ENCODE results near the gene UBALD2. TPM values are rescaled to one million over a fixed set of nuclear protein-coding genes. Genes with fewer than 3 reads are reported as not detected.

The UBALD2 gene
- total and polyA plus RNA-seq, 2 of the 4 experiments (the other 2 are of a cell fraction): 0.90 to 12.1 TPM

DNA sequence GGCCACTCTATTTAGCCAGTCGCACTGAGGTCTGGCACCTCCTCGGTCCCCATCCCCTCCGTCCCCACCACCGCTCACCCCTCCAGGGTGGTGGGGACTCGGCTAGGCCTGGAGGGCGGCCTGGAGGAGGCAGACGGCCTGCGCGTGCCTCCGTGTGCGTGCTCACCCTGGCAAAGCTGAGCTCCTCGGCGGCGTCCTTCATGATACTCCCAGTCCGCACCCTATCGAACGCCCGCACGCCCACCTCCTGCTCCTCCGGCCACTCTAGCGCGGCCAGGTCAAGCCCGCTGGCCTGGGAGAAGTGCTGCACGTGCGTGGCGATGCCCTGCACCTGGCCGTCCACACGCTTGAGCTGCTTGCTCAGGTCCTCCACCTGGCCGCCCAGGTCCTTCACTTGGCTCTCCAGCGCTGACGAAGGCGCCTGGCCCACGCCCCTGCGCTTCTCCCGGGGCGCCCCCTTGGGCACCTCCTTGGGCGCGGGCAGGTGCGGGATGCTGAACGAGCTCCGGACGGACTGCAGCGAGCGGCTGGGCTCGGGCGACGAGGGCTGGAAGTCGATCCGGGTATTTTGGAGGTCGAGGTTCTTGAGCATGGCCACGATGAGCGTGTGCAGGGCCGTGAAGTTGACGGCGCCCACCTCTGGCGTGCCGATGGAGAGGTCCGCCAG, 42.3 kb downstream of the UBALD2 start:
- no peak overlapping the region for H4K5ac ChIP-seq (ENCODE audit: low read depth, low read length)
- H4K8ac ChIP-seq (ENCODE audit: low read depth in 2 of 2, low read length in 2 of 2): no peak overlapping the region
- no peak overlapping the region for H3K9ac ChIP-seq (ENCODE audit: low read depth, low read length)
- intact Hi-C loops (cut with micrococcal nuclease): no loop called here
- H2AK9ac ChIP-seq (replicated peaks; ENCODE audit: low read depth, low read length, poor library complexity): no peak overlapping the region
- no peak overlapping the region for H2BK15ac ChIP-seq (ENCODE audit: low read depth, low read length)
- no peak overlapping the region for H3K14ac ChIP-seq (replicated peaks; ENCODE audit: low read depth, low read length)
- ChIA-PET POLR2A (ENCODE audit: unreplicated experiment) (no interaction called here), CTCF (no interaction called here)
- no peak for ATAC-seq (ENCODE audit: low read depth)
- no peak overlapping the region for H3K23ac ChIP-seq (ENCODE audit: low read depth, low read length)
- H2BK5ac ChIP-seq (ENCODE audit: low read depth, low read length, poor library complexity, severe bottlenecking): no peak overlapping the region
- no peak overlapping the region for H2AK5ac ChIP-seq (ENCODE audit: low read depth, low read length)
- H3K79me1 ChIP-seq (ENCODE audit: low read depth in 1 of 2, low read length in 2 of 2): peaks cover 0 to 6% of the 10 kb centered on the region in 2 experiments; a peak in 1 of 4 replicates
- in situ Hi-C loops (cut with MboI; ENCODE audit: low sequenced_read_pairs): loop anchor here (10.0 kb wide), 1 partner anchor 197 kb away; the partner anchor contains the start of gene RHBDF2
- no peaks in the 10 kb centered on the region for H3K27me3 ChIP-seq (ENCODE audit: control insufficient read depth, insufficient read depth, low read length)
- WGBS, 2 experiments (ENCODE audit: extremely low coverage in 2 of 2, insufficient read length in 1 of 2): 99% methylated on average over 40 of the region's 58 CpGs; no CpG with 5 or more reads in 1 of the 2 experiments
- no peaks in the 10 kb centered on the region for H4K20me1 ChIP-seq (ENCODE audit: insufficient read depth, low read length)
- H3K9me1 ChIP-seq (ENCODE audit: insufficient read depth, low read length): no peaks in the 10 kb centered on the region
- no peaks in the 10 kb centered on the region for H3K9me3 ChIP-seq (ENCODE audit: control insufficient read depth, insufficient read depth, low read length)
- H3K4me3 ChIP-seq (ENCODE audit: insufficient read depth, low read depth, low read length): no peak overlapping the region
- no peak overlapping the region for H2BK120ac ChIP-seq (ENCODE audit: low read depth, low read length)
- no peak overlapping the region for H4K91ac ChIP-seq (ENCODE audit: insufficient read depth, low read depth, low read length)
- no peak overlapping the region for H3K4ac ChIP-seq (ENCODE audit: low read depth, low read length)
- no peak for DNase-seq
- TF ChIP-seq, protein P1, sequence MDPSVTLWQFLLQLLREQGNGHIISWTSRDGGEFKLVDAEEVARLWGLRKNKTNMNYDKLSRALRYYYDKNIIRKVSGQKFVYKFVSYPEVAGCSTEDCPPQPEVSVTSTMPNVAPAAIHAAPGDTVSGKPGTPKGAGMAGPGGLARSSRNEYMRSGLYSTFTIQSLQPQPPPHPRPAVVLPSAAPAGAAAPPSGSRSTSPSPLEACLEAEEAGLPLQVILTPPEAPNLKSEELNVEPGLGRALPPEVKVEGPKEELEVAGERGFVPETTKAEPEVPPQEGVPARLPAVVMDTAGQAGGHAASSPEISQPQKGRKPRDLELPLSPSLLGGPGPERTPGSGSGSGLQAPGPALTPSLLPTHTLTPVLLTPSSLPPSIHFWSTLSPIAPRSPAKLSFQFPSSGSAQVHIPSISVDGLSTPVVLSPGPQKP (IDR thresholded peaks at IDR 0.05; ENCODE audit: borderline replicate concordance, low read depth, low read length): no peak
- TF ChIP-seq CEBPB (IDR thresholded peaks at IDR 0.05; ENCODE audit: low read depth, low read length) (no peak), FOS (IDR thresholded peaks at IDR 0.05; ENCODE audit: low read depth, low read length) (no peak)
- TF ChIP-seq, protein P2, sequence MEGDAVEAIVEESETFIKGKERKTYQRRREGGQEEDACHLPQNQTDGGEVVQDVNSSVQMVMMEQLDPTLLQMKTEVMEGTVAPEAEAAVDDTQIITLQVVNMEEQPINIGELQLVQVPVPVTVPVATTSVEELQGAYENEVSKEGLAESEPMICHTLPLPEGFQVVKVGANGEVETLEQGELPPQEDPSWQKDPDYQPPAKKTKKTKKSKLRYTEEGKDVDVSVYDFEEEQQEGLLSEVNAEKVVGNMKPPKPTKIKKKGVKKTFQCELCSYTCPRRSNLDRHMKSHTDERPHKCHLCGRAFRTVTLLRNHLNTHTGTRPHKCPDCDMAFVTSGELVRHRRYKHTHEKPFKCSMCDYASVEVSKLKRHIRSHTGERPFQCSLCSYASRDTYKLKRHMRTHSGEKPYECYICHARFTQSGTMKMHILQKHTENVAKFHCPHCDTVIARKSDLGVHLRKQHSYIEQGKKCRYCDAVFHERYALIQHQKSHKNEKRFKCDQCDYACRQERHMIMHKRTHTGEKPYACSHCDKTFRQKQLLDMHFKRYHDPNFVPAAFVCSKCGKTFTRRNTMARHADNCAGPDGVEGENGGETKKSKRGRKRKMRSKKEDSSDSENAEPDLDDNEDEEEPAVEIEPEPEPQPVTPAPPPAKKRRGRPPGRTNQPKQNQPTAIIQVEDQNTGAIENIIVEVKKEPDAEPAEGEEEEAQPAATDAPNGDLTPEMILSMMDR (conservative IDR thresholded peaks at IDR 0.05; ENCODE audit: low read depth, low read length): no peak
- no peak overlapping the region for H2AFZ ChIP-seq (replicated peaks; ENCODE audit: low read length, poor library complexity)
- H3K4me1 ChIP-seq (ENCODE audit: control insufficient read depth, insufficient read depth, low read length): peaks cover 2% of the 10 kb centered on the region; the same call in 1 of the 2 replicates
- no peak overlapping the region for H3K4me2 ChIP-seq (ENCODE audit: low read depth, low read length)
- H3K18ac ChIP-seq (ENCODE audit: low read depth, low read length): no peak overlapping the region
- no peak overlapping the region for H3K27ac ChIP-seq (ENCODE audit: insufficient read depth, low read length)
- dilution Hi-C loops (cut with HindIII; ENCODE audit: low sequenced_read_pairs, unreplicated experiment): no loop called here
- no TSS peak for BruUV-seq (replicated peaks)
- no peak overlapping the region for H2BK20ac ChIP-seq (ENCODE audit: low read depth, low read length)
- H3K56ac ChIP-seq (ENCODE audit: extremely low read depth, insufficient read depth, low read length): no peak overlapping the region
- peaks cover 21% of the 10 kb centered on the region for H3K36me3 ChIP-seq (ENCODE audit: control insufficient read depth, insufficient read depth, low read length)

Data from IMR-90 (cell line).